GM19099 (cell line): Measurements from ENCODE around the gene VPS52.
A peak's percentile ranks its signal among the peaks of the same experiment; 100 is the strongest.

Experiments
- POLR2A ChIP-seq: IDR thresholded peaks from 3 replicates; pipeline ENCODE4 v1.6.1; 2011; ENCODE audit warnings: low read depth; ENCODE audit not compliant: insufficient read length; ENCODE audit errors: extremely low read depth

The VPS52 gene

GRCh38 chr6:33204415-33205190, 67.1 kb downstream of the VPS52 start, which contains the start of gene HSD17B8:
Gene HSD17B8, plus strand, starts transcription at chr6:33204655. Its CDS starts 14 bp downstream, at chr6:33204669.
- peak; percentile 61 for TF ChIP-seq POLR2A

GRCh38 chr6:33204165-33204414, 67.6 kb downstream of the VPS52 start:
- TF ChIP-seq POLR2A: no peak

DNA sequence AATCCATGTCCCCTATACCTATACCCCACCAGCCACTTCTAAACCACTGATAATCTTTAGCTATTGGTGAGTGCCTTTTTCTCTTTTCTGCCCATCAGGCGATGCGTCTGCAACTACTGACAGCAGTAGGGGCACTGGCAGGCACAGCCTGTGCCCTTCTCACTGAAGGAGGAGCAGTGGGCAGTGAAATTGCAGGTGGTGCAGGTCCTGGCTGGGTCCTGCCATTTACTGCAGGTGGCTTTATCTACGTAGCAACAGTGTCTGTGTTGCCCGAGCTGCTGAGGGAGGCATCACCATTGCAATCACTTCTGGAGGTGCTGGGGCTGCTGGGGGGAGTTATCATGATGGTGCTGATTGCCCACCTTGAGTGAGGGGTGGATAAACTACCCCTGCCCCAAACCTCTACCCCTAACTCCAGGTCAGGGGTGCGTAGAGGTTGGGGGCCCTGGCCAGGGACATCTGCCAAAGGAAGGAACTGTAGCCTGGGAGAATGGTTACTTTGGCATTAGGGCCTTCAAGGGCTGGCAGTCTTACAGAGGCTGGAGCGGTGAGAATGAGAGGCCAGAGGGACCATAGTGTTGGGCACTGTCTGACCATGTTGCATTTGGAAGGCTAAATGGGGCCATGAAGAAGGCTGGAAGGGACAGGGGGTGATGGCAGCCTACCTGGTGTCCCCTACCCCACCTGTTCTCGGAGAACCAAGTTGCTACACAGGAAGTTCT, 68.1 kb downstream of the VPS52 start:
- TF ChIP-seq POLR2A: no peak

DNA sequence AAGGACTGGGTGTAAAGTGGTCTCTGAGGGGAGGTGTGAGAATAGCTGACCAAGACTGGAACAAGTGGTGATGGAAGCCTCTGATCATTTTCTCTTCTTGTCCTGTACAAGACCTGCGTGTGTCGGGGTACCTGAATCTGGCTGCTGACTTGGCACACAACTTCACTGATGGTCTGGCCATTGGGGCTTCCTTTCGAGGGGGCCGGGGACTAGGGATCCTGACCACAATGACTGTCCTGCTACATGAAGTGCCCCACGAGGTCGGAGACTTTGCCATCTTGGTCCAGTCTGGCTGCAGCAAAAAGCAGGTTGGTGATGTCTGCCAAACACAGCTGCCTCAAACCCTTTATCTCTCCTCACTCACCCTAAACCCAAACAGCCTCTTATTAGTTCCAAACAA, 68.9 kb downstream of the VPS52 start:
- no peak for TF ChIP-seq POLR2A

DNA sequence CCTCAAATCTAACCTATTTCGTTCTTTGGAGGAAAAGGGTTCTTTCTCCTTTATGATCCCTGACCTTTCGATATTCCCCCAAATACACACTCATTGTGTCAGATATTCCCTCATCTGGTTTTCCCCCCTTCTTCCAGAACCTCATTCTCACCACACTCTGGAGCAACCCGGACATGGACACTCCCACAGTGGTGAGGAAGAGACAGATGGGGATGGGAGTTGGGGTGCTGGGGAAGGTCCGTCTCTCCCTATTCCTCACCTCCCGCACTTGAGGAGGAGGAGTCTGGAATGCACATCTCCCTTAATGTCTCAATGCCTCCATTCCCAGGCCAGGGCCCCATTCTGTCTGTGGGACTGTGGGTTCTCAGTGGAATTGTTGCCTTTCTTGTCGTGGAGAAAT, 69.7 kb downstream of the VPS52 start:
- TF ChIP-seq POLR2A: no peak

DNA sequence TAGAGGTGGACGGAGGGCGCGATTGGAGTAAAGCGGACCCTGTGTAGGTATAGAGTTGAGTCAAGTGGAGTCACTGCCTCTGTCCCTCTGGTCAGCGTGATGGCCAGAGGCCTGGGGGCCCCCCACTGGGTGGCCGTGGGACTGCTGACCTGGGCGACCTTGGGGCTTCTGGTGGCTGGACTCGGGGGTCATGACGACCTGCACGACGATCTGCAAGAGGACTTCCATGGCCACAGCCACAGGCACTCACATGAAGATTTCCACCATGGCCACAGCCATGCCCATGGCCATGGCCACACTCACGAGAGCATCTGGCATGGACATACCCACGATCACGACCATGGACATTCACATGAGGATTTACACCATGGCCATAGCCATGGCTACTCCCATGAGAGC, 70.5 kb downstream of the VPS52 start:
- TF ChIP-seq POLR2A: no peak
